HepG2 (cell line): ENCODE results near the gene PPP1R13B. TPM values are rescaled to one million over a fixed set of nuclear protein-coding genes. Genes with fewer than 3 reads are reported as not detected.
A peak's percentile ranks its signal among the peaks of the same experiment; 100 is the strongest.

ENCODE experiments used
- ADNP ChIP-seq: sonication (generic); formaldehyde crosslinking; IDR thresholded peaks from 2 replicates; pipeline ENCODE4 v1.4.0; 2020; ENCODE audit warnings: missing genetic modification reagents
- ARHGAP35 ChIP-seq: sonication (generic); formaldehyde crosslinking; IDR thresholded peaks from 2 replicates; pipeline ENCODE4 v1.9.0; 2022; ENCODE audit warnings: mild to moderate bottlenecking, inconsistent platforms, moderate library complexity, missing genetic modification reagents, borderline replicate concordance
- CCDC6 ChIP-seq: sonication (generic); formaldehyde crosslinking; IDR thresholded peaks from 2 replicates; pipeline ENCODE4 v1.8.1; 2022; ENCODE audit warnings: mild to moderate bottlenecking, missing genetic modification reagents, moderate library complexity
- FLYWCH1 ChIP-seq: sonication (generic); formaldehyde crosslinking; IDR thresholded peaks from 2 replicates; pipeline ENCODE4 v1.8.1; 2023; ENCODE audit warnings: mild to moderate bottlenecking, missing genetic modification reagents
- HMG20B ChIP-seq: conservative IDR thresholded peaks from 2 replicates; pipeline ENCODE4 v1.6.1; 2016; ENCODE audit warnings: missing genetic modification reagents, missing compliant biosample characterization
- KAT8 ChIP-seq: IDR thresholded peaks from 2 replicates; pipeline ENCODE4 v1.6.1; 2016; ENCODE audit warnings: missing genetic modification reagents, missing compliant biosample characterization
- KLF12 ChIP-seq: sonication (generic); formaldehyde crosslinking; IDR thresholded peaks from 2 replicates; pipeline ENCODE4 v1.4.0; 2020; ENCODE audit warnings: missing genetic modification reagents, borderline replicate concordance
- MED8 ChIP-seq: sonication (generic); formaldehyde crosslinking; IDR thresholded peaks from 2 replicates; pipeline ENCODE4 v1.8.1; 2023; ENCODE audit warnings: mild to moderate bottlenecking, missing genetic modification reagents; ENCODE audit not compliant: insufficient replicate concordance
- NCOA5 ChIP-seq: sonication (generic); formaldehyde crosslinking; IDR thresholded peaks from 2 replicates; pipeline ENCODE4 v1.4.0; 2020; ENCODE audit warnings: missing genetic modification reagents
- NPAS2 ChIP-seq: sonication (generic); formaldehyde crosslinking; IDR thresholded peaks from 2 replicates; pipeline ENCODE4 v1.8.0; 2022; ENCODE audit warnings: mild to moderate bottlenecking, missing genetic modification reagents, borderline replicate concordance
- REPIN1 ChIP-seq: sonication (generic); formaldehyde crosslinking; IDR thresholded peaks from 2 replicates; pipeline ENCODE4 v1.8.0; 2022; ENCODE audit warnings: missing genetic modification reagents, low read depth, mild to moderate bottlenecking, borderline replicate concordance
- SATB2 ChIP-seq: sonication (generic); formaldehyde crosslinking; IDR thresholded peaks from 2 replicates; pipeline ENCODE4 v1.5.0; 2020; ENCODE audit warnings: missing genetic modification reagents
- SMARCE1 ChIP-seq: fragments of 450-650 bp; IDR thresholded peaks from 2 replicates; pipeline ENCODE4 v1.6.1; 2017; ENCODE audit warnings: borderline replicate concordance
- SNRNP70 ChIP-seq: fragments of 200-400 bp; formaldehyde crosslinking; IDR thresholded peaks from 2 replicates; pipeline ENCODE4 v1.6.1; 2017; ENCODE audit warnings: mild to moderate bottlenecking, low read depth, low read length, moderate library complexity
- SP5 ChIP-seq: IDR thresholded peaks from 2 replicates; pipeline ENCODE4 v1.6.1; 2016; ENCODE audit warnings: low read depth, borderline replicate concordance
- TAF15 ChIP-seq: fragments of 200-400 bp; formaldehyde crosslinking; IDR thresholded peaks from one replicate; pipeline ENCODE4 v1.6.1; 2018; ENCODE audit warnings: mild to moderate bottlenecking, low read depth, low read length; ENCODE audit not compliant: poor library complexity, severe bottlenecking
- TCF7 ChIP-seq: sonication (generic); IDR thresholded peaks from 2 replicates; pipeline ENCODE4 v1.6.1; 2016; ENCODE audit warnings: antibody characterized with exemption, low read depth
- ZBTB42 ChIP-seq: sonication (generic); formaldehyde crosslinking; IDR thresholded peaks from 2 replicates; pipeline ENCODE4 v1.5.0; 2020; ENCODE audit warnings: mild to moderate bottlenecking, missing genetic modification reagents
- ZBTB8A ChIP-seq: sonication (generic); formaldehyde crosslinking; IDR thresholded peaks from 2 replicates; pipeline ENCODE4 v1.4.0; 2020; ENCODE audit warnings: mild to moderate bottlenecking, low read depth, missing genetic modification reagents, borderline replicate concordance
- ZNF124 ChIP-seq: sonication (generic); formaldehyde crosslinking; IDR thresholded peaks from 2 replicates; pipeline ENCODE4 v1.4.0; 2020; ENCODE audit warnings: missing genetic modification reagents
- ZNF251 ChIP-seq: sonication (generic); formaldehyde crosslinking; IDR thresholded peaks from 2 replicates; pipeline ENCODE4 v1.9.0; 2021; ENCODE audit warnings: mild to moderate bottlenecking, missing genetic modification reagents
- ZNF33A ChIP-seq: sonication (generic); formaldehyde crosslinking; IDR thresholded peaks from 2 replicates; pipeline ENCODE4 v1.5.1; 2020; ENCODE audit warnings: missing genetic modification reagents, mild to moderate bottlenecking, moderate library complexity, borderline replicate concordance
- ZSCAN30 ChIP-seq: sonication (generic); formaldehyde crosslinking; IDR thresholded peaks from 2 replicates; pipeline ENCODE4 v1.5.0; 2020; ENCODE audit warnings: mild to moderate bottlenecking, missing genetic modification reagents
- polyA plus RNA-seq, 8 experiments: library from polyadenylated mRNA; depleted of rRNA in 3 of 8; stranded (reverse) in 7 of 8; unstranded in 1 of 8; fragments of >200 nt; fragmentation: Illumina TruSeq in 4 of 8; extraction: Trizol in 4 of 8; gene quantifications; 2 replicates each; pipeline versions ENCODE4 v1.2.1 to v1.2.3, GENCODE V29; 2011 to 2016; ENCODE audit warnings: low read depth in 4 of 8, missing spikeins in 1 of 8, mixed read lengths in 1 of 8; ENCODE audit not compliant: insufficient read depth in 1 of 8
- total RNA-seq, 5 experiments: library from RNA; depleted of rRNA; stranded (reverse); fragments of >200 nt; fragmentation: Illumina TruSeq; extraction: Trizol; gene quantifications; 2 replicates each; pipeline ENCODE4 v1.2.3, GENCODE V29; 2016; ENCODE audit warnings: low read depth in 1 of 5
- TF ChIP-seq, protein P1 (sequence below): sonication (generic); formaldehyde crosslinking; IDR thresholded peaks from 2 replicates; pipeline ENCODE4 v1.5.0; 2020; ENCODE audit warnings: missing genetic modification reagents
- TF ChIP-seq, protein P2 (sequence below): sonication (generic); formaldehyde crosslinking; IDR thresholded peaks from 2 replicates; pipeline ENCODE4 v1.8.1; 2022; ENCODE audit warnings: mild to moderate bottlenecking, missing genetic modification reagents
- TF ChIP-seq, protein P3 (sequence below): sonication (generic); formaldehyde crosslinking; conservative IDR thresholded peaks from 2 replicates; pipeline ENCODE4 v1.8.0; 2022; ENCODE audit warnings: low read depth, missing genetic modification reagents

PPP1R13B gene
- total and polyA plus RNA-seq, 2 of the 13 experiments (the other 11 are each of a cell fraction or from before 2014, with no cell fraction given) = 4.6 to 9.4 TPM

DNA sequence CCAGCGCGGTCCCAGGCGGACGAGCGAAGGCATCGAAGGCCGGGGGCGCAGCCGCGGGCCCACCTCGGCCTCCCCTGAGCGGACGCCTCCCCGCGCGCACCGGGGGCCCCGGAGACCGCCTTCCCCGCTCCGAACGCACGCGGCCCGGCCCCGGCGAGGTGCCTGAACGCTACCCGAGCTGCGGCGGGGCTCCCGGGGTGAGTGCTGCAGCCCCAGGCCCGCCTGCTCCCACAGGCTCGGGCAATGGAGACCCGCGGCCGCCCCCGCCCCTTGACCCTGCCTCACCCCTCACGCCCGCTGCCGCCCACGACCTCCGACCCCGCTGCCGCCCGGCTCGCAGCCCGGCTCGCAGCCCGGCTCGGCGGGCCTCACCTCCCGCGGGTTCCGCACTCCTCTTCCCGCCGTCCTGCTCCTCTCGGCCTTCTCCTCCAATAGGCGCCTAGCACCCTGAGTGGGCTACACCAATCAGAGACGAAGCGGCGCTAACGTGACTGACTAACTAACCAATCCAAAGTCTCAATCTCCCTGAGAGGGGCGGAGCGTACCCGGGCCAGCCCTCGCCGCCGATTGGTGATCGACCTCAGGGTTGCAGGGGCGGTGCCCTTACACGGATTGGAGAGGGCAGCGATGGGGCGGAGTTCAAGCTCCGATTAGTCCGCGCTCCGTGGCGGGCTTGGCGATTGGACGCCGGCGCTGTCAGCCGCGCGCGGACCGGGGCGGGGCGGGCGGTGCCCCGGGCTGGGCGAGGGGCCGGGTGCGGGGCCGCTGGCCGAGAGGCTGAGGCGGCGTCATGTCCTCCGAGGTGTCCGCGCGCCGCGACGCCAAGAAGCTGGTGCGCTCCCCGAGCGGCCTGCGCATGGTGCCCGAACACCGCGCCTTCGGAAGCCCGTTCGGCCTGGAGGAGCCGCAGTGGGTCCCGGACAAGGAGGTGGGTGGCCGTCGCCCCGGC lies 132.0 kb downstream of the PPP1R13B start, which contains the start of the genes XRCC3 and ZFYVE21 (continued):
- no peak for TF ChIP-seq ZBTB42 (CRISPR knock-in tag)
- TF ChIP-seq ARHGAP35 (CRISPR knock-in tag) = no peak
- no peak for TF ChIP-seq MED8
- no peak for TF ChIP-seq ZBTB8A
- TF ChIP-seq SNRNP70 = no peak
- no peak for TF ChIP-seq ZNF33A (CRISPR knock-in tag)
- no peak for TF ChIP-seq SATB2 (CRISPR knock-in tag)
- TF ChIP-seq ADNP = no peak
- TF ChIP-seq TCF7 = no peak
- TF ChIP-seq ZNF124 (CRISPR knock-in tag) = no peak
- 0 out of 2 replicates have a peak, but pooled peaks have one; percentile 55 for TF ChIP-seq KAT8 (CRISPR knock-in tag)
- TF ChIP-seq ZSCAN30 (CRISPR knock-in tag) = no peak
- no peak for TF ChIP-seq ZNF251 (CRISPR knock-in tag)
- 0 out of 2 replicates have a peak, but pooled peaks have one; percentile 57 for TF ChIP-seq REPIN1 (CRISPR knock-in tag)
- 0 out of 2 replicates have a peak, but pooled peaks have one; percentile 35 for TF ChIP-seq FLYWCH1 (CRISPR knock-in tag)
- TF ChIP-seq, protein P1, sequence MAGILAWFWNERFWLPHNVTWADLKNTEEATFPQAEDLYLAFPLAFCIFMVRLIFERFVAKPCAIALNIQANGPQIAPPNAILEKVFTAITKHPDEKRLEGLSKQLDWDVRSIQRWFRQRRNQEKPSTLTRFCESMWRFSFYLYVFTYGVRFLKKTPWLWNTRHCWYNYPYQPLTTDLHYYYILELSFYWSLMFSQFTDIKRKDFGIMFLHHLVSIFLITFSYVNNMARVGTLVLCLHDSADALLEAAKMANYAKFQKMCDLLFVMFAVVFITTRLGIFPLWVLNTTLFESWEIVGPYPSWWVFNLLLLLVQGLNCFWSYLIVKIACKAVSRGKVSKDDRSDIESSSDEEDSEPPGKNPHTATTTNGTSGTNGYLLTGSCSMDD = no peak
- no peak for TF ChIP-seq TAF15
- TF ChIP-seq SMARCE1 = no peak
- TF ChIP-seq NPAS2 (CRISPR knock-in tag) = no peak
- no peak; the same call in none of the 2 replicates for TF ChIP-seq CCDC6 (CRISPR knock-in tag)
- no peak for TF ChIP-seq HMG20B (CRISPR knock-in tag)
- TF ChIP-seq KLF12 (CRISPR knock-in tag) = peak; percentile 55; the same call in 1 of the 2 replicates
- TF ChIP-seq, protein P2, sequence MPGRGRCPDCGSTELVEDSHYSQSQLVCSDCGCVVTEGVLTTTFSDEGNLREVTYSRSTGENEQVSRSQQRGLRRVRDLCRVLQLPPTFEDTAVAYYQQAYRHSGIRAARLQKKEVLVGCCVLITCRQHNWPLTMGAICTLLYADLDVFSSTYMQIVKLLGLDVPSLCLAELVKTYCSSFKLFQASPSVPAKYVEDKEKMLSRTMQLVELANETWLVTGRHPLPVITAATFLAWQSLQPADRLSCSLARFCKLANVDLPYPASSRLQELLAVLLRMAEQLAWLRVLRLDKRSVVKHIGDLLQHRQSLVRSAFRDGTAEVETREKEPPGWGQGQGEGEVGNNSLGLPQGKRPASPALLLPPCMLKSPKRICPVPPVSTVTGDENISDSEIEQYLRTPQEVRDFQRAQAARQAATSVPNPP (CRISPR knock-in tag) = peak; percentile 48; the same call in 1 of the 2 replicates
- no peak for TF ChIP-seq NCOA5 (CRISPR knock-in tag)
- TF ChIP-seq, protein P3, sequence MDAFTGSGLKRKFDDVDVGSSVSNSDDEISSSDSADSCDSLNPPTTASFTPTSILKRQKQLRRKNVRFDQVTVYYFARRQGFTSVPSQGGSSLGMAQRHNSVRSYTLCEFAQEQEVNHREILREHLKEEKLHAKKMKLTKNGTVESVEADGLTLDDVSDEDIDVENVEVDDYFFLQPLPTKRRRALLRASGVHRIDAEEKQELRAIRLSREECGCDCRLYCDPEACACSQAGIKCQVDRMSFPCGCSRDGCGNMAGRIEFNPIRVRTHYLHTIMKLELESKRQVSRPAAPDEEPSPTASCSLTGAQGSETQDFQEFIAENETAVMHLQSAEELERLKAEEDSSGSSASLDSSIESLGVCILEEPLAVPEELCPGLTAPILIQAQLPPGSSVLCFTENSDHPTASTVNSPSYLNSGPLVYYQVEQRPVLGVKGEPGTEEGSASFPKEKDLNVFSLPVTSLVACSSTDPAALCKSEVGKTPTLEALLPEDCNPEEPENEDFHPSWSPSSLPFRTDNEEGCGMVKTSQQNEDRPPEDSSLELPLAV (CRISPR knock-in tag) = no peak
- TF ChIP-seq SP5 (CRISPR knock-in tag) = peak; percentile 33
